NCI-H2196 (cell line): Measurements from ENCODE around the gene SCARB2.

Experiments used
- DNase-seq: peaks from one replicate; lab custom pipeline; 2025; ENCODE audit not compliant: unreplicated experiment; lab: John Stamatoyannopoulos, UW

The SCARB2 gene

DNA sequence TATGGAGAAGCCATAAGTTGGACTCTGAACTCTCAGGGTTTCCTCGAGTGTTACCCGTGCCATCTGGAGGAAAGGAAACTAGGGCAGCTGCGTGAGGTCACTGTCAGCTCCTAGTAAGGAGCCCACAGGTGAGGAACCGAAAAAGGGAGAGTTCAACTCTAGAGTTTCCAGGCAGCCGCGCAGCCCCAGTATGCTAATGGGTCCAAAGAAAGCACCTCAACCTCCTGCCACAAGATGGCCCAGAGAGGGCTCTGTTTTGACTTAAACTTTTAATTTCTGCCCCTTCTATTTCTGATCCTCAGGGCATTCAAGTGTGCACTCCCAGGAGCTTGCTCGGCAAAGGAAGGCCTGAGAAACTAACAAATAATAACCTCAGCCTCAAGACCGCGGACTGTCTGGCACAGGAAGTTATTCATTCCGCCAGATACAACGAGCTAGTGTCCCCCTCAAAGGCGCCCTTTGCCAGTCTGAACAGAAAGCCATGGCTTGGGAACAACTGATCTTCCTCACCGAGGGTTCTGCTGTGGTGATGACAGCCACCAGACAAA is 13.9 kb downstream of the SCARB2 start:
- DNase-seq = no peak

- DNase-seq = peak; percentile 62
Measured at GRCh38 chr4:76198411-76199237, 15.0 kb downstream of the SCARB2 start.

DNA sequence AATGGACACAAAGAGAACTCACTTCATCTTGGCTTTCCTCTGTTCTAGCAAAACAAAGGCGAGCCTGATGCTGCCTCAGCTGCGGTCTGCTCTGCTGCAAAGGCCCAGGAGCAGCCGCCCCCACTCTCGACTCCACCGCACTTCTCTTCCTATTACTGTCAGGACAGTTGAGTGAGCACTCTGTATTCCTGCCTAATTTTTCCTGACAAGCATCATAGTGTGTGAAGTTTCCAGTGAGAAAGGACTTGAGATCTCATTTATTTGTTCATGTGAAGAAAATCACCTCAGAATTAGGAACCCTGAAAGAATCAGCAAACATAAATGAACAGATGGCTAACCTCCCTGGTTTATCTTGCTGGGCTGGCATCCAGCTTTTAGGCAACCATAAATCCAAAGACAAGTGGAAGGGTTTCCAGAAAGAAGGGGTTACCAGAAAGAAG is 15.6 kb downstream of the SCARB2 start:
- DNase-seq = peak; percentile 64

GRCh38 chr4:76197031-76197743 is 16.4 kb downstream of the SCARB2 start:
- no peak for DNase-seq

DNA sequence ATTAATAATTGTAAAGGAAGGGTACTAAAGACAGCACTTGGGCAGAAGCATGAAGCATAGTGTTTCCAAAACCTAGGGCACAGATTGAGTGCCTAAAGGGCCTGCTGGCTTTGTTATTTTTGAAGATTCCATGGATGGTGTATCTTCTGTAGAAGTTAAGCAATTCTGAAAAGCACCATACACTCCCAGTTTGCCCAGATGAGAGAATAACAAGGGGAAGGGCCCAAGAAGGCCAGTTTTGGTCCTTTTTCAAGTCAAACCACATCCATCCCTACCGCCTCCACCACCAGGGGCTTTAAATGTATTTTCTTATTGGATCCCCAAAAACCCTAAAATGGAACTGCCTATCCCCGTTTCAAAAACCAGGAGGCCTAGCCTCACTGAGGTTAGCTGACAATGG is 17.2 kb downstream of the SCARB2 start:
- no peak for DNase-seq

DNA sequence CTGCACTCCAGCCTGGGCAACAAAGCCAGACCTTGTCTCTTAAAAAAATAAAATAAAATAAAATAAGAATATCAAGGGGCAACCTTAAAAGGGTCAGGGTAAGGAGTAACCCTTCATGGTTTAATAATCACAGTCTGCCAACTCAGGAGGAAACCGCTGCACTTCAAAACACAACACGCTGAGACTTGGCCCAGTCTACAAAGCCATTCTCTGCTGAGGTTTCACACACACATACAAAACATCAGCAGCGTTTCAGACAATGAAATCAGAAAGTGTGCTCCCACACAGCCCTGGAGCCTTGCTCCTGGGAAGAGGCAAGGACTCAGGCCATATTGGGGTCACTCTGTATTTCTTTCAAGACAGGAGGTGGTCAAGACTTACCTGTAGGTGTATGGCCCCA is 18.3 kb downstream of the SCARB2 start:
- no peak for DNase-seq

GRCh38 chr4:76194325-76194724 is 19.3 kb downstream of the SCARB2 start:
- DNase-seq = no peak

GRCh38 chr4:76192236-76192635 is 21.4 kb downstream of the SCARB2 start:
- no peak for DNase-seq

GRCh38 chr4:76188557-76188956 is 25.1 kb downstream of the SCARB2 start:
- no peak for DNase-seq

GRCh38 chr4:76188149-76188548 is 25.5 kb downstream of the SCARB2 start:
- DNase-seq = no peak

DNA sequence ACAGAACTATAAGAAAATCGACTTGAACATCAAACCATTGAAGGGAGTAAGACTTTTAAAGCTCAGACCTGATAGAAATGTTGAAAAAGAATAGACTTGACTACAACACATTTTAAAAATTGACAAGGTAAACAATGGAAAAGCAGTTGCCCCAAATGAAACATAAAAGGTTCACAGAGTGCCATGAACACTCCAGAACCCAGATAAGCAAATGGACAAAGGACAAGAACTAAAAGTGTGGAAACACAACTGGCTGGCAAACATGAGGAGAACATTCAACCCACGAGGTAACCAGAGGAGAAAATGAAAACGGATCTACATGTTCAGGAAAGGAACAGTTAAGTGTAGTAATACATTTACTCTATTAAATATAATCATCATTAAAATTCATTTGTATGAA is 26.5 kb downstream of the SCARB2 start:
- DNase-seq = no peak

GRCh38 chr4:76182463-76182862 is 31.2 kb downstream of the SCARB2 start:
- no peak for DNase-seq

DNA sequence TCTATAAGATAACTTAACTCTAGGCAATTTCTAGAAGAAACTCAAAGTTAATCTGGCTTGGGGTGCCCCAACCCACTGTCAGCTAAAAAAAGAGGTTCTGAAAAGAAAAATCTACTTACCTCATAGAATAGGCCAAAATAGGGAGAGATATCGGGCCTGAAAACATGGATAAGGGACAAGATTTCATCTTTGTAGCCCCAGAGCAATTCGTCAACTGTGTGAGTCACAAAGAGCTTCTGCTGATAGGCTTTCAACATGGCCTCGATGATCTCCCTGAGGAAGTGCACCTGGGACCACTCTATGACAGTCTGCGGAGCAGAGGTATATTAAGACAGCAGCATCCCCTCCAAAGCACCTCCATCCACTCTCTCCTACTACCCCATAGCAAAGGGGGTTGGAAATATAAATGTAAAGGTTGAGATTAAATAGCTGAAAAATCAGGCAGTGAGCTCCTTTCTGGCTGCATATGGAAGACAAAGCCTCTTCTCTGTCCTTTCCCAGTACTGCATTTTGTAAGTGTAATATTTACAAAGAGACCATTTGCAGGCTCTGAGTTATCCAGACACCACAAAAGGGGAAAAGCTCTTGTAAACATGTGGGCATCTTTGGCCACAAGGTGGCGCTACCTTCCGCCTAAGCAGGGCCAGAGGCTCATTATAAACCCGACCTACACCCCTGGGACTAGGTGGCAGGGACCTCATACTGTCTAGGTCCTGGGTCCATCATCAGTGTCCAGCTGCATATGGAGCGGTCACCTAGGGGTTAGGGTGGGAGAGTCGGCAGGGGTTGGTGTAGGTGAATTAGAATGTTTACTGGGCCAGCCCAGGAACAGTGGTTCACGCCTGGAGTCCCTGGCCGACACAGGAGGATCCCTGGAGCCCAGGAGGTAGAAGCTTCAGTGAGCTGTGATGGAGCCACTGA is 34.0 kb downstream of the SCARB2 start:
- peak; percentile 82 for DNase-seq

DNA sequence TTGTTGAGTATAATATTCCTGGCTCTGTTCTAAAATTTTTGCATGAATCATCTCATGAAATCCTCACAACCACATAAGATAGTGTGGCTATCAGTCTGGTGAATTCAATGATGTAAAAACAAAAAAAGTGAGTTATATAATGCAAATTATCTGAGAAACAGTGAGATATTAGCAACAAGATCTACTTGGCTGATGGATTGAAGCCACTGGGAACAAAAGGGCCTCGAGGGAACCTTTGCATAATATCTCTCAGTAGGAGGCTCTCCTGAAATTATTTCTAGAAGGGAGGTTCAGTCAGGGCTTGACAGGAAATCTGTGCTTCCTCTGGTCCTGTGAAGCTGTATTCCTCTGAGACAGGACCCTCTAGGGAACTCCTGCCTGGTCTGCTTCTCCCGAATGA is 35.3 kb downstream of the SCARB2 start:
- no peak for DNase-seq

DNA sequence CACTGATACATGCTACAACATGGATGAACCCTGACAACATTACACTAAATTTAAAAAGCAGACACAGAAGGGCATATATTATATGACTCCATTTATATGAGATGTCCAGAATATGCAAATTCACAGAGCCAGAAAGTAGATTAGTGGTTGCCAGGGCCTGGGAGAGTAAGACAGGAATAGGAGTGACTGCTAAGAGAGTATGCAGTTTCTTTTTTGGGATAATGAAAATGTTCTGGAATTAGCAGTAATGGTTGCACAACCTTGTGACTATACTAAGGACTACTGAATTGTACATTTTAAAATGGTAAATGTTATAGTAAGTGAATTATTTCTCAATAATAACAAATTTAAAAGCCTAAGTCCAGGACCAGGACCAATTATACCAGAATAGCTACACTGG is 35.9 kb downstream of the SCARB2 start:
- DNase-seq = no peak

DNA sequence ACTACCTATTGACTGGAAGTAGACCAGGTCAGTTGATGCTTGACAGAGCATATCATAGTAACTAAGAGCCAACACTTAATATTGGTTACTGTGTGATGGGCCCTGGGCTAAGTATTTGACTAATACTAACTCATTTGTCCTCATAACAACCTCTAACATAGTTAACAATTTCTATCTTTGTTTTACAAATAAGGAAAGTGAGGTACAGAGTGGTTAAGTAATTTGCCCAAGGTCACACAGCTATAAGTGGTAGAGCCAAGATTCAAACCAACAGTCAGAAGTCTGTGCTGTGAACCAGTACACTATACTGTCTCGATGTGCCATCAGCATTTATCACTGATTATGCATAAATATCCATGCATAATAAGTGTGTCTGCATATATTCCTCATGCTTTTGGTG is 38.3 kb downstream of the SCARB2 start:
- no peak for DNase-seq

DNA sequence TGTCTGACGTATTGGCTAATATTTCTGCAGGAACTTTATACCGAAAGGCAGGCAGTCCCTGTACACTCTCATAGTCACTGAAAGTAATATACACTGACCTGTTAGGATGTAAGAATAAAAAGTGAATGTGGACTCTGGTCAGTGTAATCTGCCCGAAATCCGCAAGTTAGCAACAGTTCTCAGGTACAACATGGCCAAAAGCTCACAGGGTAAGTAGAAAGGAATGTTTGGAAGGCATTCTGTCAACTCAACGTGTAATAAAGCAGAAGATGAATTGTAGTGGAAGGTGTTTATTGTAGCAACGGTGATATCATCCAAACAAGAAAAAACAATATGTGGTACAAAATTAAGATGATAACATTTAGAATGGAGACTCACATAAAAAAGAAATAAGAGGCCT is 39.4 kb downstream of the SCARB2 start:
- DNase-seq = no peak

DNA sequence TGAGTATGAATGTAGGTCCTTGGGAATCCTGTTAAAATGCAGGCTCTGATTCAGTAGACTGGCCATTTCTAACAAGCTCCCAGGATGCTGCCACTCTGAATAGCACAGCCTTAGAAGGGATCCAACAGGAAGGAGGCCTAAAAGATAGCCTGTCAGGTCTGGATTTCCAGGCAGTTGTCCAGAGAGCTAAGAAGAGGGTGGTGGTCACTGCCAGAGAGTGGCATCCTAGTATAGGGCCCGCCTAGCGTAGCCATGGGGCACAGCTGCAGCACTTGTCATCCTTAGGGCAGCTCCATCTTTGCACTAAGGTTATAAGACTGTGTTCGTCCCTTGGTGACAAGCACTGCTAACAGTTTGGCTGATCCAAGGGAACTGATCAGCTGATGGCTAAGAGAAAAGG is 44.9 kb downstream of the SCARB2 start:
- DNase-seq = no peak

- no peak for DNase-seq
Measured at GRCh38 chr4:76166480-76166879, 47.1 kb downstream of the SCARB2 start.

- no peak for DNase-seq
Measured at GRCh38 chr4:76160355-76160754, 53.3 kb downstream of the SCARB2 start.

DNA sequence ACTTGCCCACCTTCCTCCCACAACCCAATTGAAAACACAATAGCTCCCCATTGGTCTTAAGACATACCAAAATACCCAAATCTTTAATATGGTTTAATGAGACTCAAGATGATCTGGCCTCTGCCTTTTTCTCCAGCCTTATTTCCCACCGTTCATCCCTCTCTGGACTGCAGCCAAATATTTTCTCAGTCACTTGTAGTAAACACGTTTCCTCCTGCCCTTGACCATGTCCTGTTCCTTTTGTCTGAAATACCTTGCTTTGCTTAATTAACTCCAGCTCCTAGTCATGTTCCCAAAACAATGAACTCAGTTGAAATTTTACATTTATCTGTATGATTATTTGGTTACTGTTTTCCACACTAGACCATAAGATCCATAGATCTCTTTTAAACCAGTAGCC is 57.0 kb downstream of the SCARB2 start:
- DNase-seq = no peak
